ENCODE data around the gene LAPTM5. TPM values are rescaled to one million over a fixed set of nuclear protein-coding genes. Genes with fewer than 3 reads are reported as not detected.

Gene LAPTM5
- total and polyA plus RNA-seq, 4 donors, result 58.7 to 653 (median 271) TPM

DNA sequence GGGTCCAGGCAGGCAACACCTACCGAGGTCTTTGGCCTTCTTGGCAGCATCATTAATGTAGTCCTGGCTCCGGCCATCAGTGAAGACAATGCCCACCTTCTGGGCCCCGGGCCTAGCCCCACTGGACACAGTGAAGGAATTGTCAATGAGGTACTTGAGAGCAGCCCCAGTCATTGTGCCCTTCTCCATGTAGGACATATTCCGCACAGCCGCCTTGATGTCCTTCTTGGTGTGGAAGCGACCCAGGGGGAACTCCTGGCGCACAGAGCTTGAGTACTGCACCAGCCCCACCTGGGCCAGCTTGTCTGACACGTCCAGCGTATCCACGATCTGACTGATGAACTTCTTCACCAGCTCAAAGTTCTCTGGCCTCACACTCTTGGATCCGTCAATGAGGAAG, 41.7 kb downstream of the LAPTM5 start:
- Histone ChIP-seq H3K9me3 (ENCODE audit: control insufficient read depth in 4 of 4, insufficient read depth in 3 of 4, low read length in 3 of 4) (peaks cover 0 to 5% (median under 1%) of the 10 kb centered on the region in 4 donors), H3K36me3 (ENCODE audit: control insufficient read depth in 4 of 4, insufficient read depth in 4 of 4, low read length in 4 of 4) (no peaks in the 10 kb centered on the region), H3K27me3 (ENCODE audit: control insufficient read depth in 3 of 3, insufficient read depth in 3 of 3, low read length in 2 of 3) (no peaks in the 10 kb centered on the region), H3K27ac (ENCODE audit: low read depth in 1 of 2, low read length in 1 of 2) (no peak overlapping the region), H3K9ac (ENCODE audit: insufficient read depth in 1 of 2, low read length in 2 of 2) (no peak overlapping the region), H3K4me3 (no peak overlapping the region), H3K4me1 (ENCODE audit: control insufficient read depth in 5 of 5, insufficient read depth in 5 of 5, low read length in 5 of 5) (peaks cover 0 to 22% (median 0%) of the 10 kb centered on the region in 5 donors)
- no peak for ATAC-seq (ENCODE audit: insufficient read depth, low FRiP score)
- TF ChIP-seq, protein P1, sequence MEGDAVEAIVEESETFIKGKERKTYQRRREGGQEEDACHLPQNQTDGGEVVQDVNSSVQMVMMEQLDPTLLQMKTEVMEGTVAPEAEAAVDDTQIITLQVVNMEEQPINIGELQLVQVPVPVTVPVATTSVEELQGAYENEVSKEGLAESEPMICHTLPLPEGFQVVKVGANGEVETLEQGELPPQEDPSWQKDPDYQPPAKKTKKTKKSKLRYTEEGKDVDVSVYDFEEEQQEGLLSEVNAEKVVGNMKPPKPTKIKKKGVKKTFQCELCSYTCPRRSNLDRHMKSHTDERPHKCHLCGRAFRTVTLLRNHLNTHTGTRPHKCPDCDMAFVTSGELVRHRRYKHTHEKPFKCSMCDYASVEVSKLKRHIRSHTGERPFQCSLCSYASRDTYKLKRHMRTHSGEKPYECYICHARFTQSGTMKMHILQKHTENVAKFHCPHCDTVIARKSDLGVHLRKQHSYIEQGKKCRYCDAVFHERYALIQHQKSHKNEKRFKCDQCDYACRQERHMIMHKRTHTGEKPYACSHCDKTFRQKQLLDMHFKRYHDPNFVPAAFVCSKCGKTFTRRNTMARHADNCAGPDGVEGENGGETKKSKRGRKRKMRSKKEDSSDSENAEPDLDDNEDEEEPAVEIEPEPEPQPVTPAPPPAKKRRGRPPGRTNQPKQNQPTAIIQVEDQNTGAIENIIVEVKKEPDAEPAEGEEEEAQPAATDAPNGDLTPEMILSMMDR (IDR thresholded peaks at IDR 0.05; ENCODE audit: control extremely low read depth, extremely low read depth), result no peak
- WGBS, 2 donors, result 97 to 98% methylated on average over 11 of the region's 11 CpGs
- no peak for DNase-seq

DNA sequence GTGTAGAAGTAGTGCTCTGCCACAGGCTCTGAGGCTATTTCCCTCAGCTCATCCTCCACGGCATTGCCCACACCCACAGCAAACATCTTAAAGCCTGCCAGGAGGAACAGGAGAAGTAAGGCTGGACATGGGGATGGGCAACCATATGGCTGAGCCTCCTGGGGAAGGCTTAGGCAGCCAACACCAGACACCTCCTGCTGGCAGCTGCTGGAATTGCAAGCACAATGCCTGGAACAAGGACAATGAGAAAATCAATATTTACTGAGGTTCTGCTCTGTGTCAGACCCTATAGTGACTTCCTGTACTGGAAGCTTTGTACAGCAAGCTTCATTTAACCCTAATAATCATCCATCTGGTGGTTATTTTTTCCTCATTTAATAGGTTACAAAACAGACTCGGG, 42.4 kb downstream of the LAPTM5 start:
- 89 to 95% methylated on average over 2 of the region's 2 CpGs for WGBS, 2 donors
- TF ChIP-seq, protein P1 (IDR thresholded peaks at IDR 0.05; ENCODE audit: control extremely low read depth, extremely low read depth), result no peak

DNA sequence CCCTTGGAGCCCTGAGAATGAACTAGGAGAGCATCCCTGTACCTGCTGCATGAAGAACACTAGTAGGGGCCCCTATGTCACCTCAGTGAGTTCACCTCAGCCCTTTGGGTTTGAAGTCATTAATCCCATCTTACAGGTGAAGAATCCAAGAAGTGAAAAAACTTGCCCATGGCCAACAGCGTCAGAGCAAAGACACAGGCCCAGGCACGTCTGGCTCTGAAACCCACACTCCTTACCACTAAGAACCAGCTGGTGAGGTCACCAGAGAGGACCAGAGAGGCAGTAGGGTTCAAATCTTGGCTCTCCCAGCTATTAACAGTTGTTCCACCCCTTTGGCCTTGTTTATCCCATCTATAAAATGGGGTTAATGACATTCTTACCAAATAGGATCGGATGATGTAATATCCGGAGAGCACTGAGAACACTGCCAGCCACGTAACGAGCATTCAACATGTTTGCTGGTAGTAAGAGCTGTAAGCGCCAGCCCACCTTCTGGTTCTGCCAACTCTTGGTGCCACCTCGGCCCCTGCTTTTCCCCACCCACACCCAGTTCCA, 43.0 kb downstream of the LAPTM5 start:
- whole genome bisulfite sequencing, 2 donors, result 93 to 95% methylated on average over 8 of the region's 8 CpGs
- Histone ChIP-seq H3K4me1 (ENCODE audit: control insufficient read depth in 5 of 5, insufficient read depth in 5 of 5, low read length in 5 of 5) (peaks cover 0 to 22% (median 0%) of the 10 kb centered on the region in 5 donors), H3K4me3 (no peak overlapping the region), H3K27ac (ENCODE audit: low read depth in 1 of 2, low read length in 1 of 2) (no peak overlapping the region), H3K36me3 (ENCODE audit: control insufficient read depth in 4 of 4, insufficient read depth in 4 of 4, low read length in 4 of 4) (no peaks in the 10 kb centered on the region), H3K9me3 (ENCODE audit: control insufficient read depth in 4 of 4, insufficient read depth in 3 of 4, low read length in 3 of 4) (peaks cover 0 to 5% (median under 1%) of the 10 kb centered on the region in 4 donors), H3K9ac (ENCODE audit: insufficient read depth in 1 of 2, low read length in 2 of 2) (no peak overlapping the region), H3K27me3 (ENCODE audit: control insufficient read depth in 3 of 3, insufficient read depth in 3 of 3, low read length in 2 of 3) (no peaks in the 10 kb centered on the region)
- DNase-seq (no peak), ATAC-seq (ENCODE audit: insufficient read depth, low FRiP score) (no peak)
- TF ChIP-seq, protein P1 (IDR thresholded peaks at IDR 0.05; ENCODE audit: control extremely low read depth, extremely low read depth), result no peak

More for the DNA sequence above, 42.4 kb downstream of the LAPTM5 start:
- Histone ChIP-seq H3K4me3 (no peak overlapping the region), H3K9me3 (ENCODE audit: control insufficient read depth in 4 of 4, insufficient read depth in 3 of 4, low read length in 3 of 4) (peaks cover 0 to 5% (median under 1%) of the 10 kb centered on the region in 4 donors), H3K36me3 (ENCODE audit: control insufficient read depth in 4 of 4, insufficient read depth in 4 of 4, low read length in 4 of 4) (no peaks in the 10 kb centered on the region), H3K9ac (ENCODE audit: insufficient read depth in 1 of 2, low read length in 2 of 2) (no peak overlapping the region), H3K4me1 (ENCODE audit: control insufficient read depth in 5 of 5, insufficient read depth in 5 of 5, low read length in 5 of 5) (peaks cover 0 to 22% (median 0%) of the 10 kb centered on the region in 5 donors), H3K27ac (ENCODE audit: low read depth in 1 of 2, low read length in 1 of 2) (no peak overlapping the region), H3K27me3 (ENCODE audit: control insufficient read depth in 3 of 3, insufficient read depth in 3 of 3, low read length in 2 of 3) (no peaks in the 10 kb centered on the region)
- ATAC-seq (ENCODE audit: insufficient read depth, low FRiP score) (no peak), DNase-seq (no peak)

DNA sequence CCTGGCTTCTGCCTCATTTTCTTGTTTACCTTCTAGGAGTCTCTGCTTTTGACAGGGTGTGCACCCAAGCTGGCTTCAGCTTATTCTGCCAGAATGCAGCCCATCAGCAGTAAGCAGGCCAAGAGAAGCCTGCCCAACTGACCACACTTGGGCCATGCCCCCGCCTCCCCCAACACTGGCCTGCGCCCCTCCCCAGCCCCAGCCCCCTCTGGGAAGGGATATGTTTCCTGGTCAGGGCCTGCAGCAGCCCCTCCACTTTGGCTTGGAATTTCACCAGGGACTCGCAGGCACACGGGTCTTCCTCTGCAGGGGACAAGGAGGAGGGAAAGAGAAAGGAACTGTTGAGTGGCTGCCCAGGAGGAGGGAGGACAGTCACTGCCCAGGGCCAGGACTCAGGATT, 43.5 kb downstream of the LAPTM5 start:
- peaks cover 0 to 5% (median under 1%) of the 10 kb centered on the region in 4 donors for H3K9me3 ChIP-seq (ENCODE audit: control insufficient read depth in 4 of 4, insufficient read depth in 3 of 4, low read length in 3 of 4)
- no peaks in the 10 kb centered on the region for H3K27me3 ChIP-seq (ENCODE audit: control insufficient read depth in 3 of 3, insufficient read depth in 3 of 3, low read length in 2 of 3)
- no peak for ATAC-seq (ENCODE audit: insufficient read depth, low FRiP score)
- no peak overlapping the region for H3K4me3 ChIP-seq
- DNase-seq, result no peak
- 68 to 71% methylated on average over 4 of the region's 4 CpGs for WGBS, 2 donors
- no peak overlapping the region for H3K27ac ChIP-seq (ENCODE audit: low read depth in 1 of 2, low read length in 1 of 2)
- TF ChIP-seq, protein P1 (IDR thresholded peaks at IDR 0.05; ENCODE audit: control extremely low read depth, extremely low read depth), result no peak
- H3K36me3 ChIP-seq (ENCODE audit: control insufficient read depth in 4 of 4, insufficient read depth in 4 of 4, low read length in 4 of 4), result no peaks in the 10 kb centered on the region
- peaks cover 0 to 16% (median 0%) of the 10 kb centered on the region in 5 donors for H3K4me1 ChIP-seq (ENCODE audit: control insufficient read depth in 5 of 5, insufficient read depth in 5 of 5, low read length in 5 of 5)
- H3K9ac ChIP-seq (ENCODE audit: insufficient read depth in 1 of 2, low read length in 2 of 2), result no peak overlapping the region

All from lung (tissue), 12 donors.